ENCODE data around the gene TMOD3. TPM values are rescaled to one million over a fixed set of nuclear protein-coding genes. Genes with fewer than 3 reads are reported as not detected.
"Not testable (repeated sequence)": the region's sequence is repeated elsewhere in the genome, so short reads cannot be mapped to it uniquely, and the experiment has no call there.

Gene TMOD3
- total and polyA plus RNA-seq, 2 donors (not counting 1 experiment from before 2014, with no cell fraction given) = 33.7 to 35.3 TPM

GRCh38 chr15:51782357-51782896, 47.0 kb upstream of the TMOD3 start:
- H3K9me3 ChIP-seq (ENCODE audit: control insufficient read depth, insufficient read depth, low read depth, low read length) = no peaks in the 10 kb centered on the region
- H3K4me2 ChIP-seq (ENCODE audit: extremely low read depth, insufficient read depth, low read length) = no peak overlapping the region
- no peaks in the 10 kb centered on the region for H3K79me2 ChIP-seq (ENCODE audit: control insufficient read depth, insufficient read depth, low read length)
- no peak overlapping the region for H2AFZ ChIP-seq (ENCODE audit: low read length)
- no peaks in the 10 kb centered on the region for H3K27me3 ChIP-seq (ENCODE audit: control insufficient read depth, insufficient read depth, low read length)
- H3K36me3 ChIP-seq (ENCODE audit: control insufficient read depth, insufficient read depth, low read length) = no peaks in the 10 kb centered on the region
- H4K20me1 ChIP-seq (ENCODE audit: control insufficient read depth, extremely low read depth, insufficient read depth, low read length) = no peaks in the 10 kb centered on the region
- H3K27ac ChIP-seq (ENCODE audit: insufficient read depth, low read length) = no peak overlapping the region
- no peak for TF ChIP-seq EZH2 (IDR thresholded peaks at IDR 0.05; ENCODE audit: low read length, missing control alignments)
- TF ChIP-seq CTCF (conservative IDR thresholded peaks at IDR 0.05 in 1 of 2, IDR thresholded peaks at IDR 0.05 in 1 of 2; ENCODE audit: low read depth in 1 of 2, low read length in 2 of 2) = peak in 1 of 2 donors; percentile 36
- no peaks in the 10 kb centered on the region for H3K4me1 ChIP-seq (ENCODE audit: control insufficient read depth, extremely low read depth, insufficient read depth, low read length)
- DNase-seq (ENCODE audit: low read depth in 2 of 2) = peak in 1 of 2 donors; percentile 22
- no peak overlapping the region for H3K4me3 ChIP-seq (replicated peaks in 1 of 4; ENCODE audit: control extremely low read depth in 1 of 4, insufficient read depth in 1 of 4, low read depth in 3 of 4, low read length in 4 of 4)
- H3K9ac ChIP-seq (ENCODE audit: insufficient read depth, low read length) = no peak overlapping the region

GRCh38 chr15:51783967-51784366, 45.5 kb upstream of the TMOD3 start:
- no peak overlapping the region for H3K27ac ChIP-seq (ENCODE audit: insufficient read depth, low read length)
- no peaks in the 10 kb centered on the region for H3K79me2 ChIP-seq (ENCODE audit: control insufficient read depth, insufficient read depth, low read length)
- no peaks in the 10 kb centered on the region for H3K4me1 ChIP-seq (ENCODE audit: control insufficient read depth, extremely low read depth, insufficient read depth, low read length)
- no peak for DNase-seq (ENCODE audit: low read depth in 2 of 2)
- no peak overlapping the region for H2AFZ ChIP-seq (ENCODE audit: low read length)
- no peak overlapping the region for H3K4me3 ChIP-seq (replicated peaks in 1 of 4; ENCODE audit: control extremely low read depth in 1 of 4, insufficient read depth in 1 of 4, low read depth in 3 of 4, low read length in 4 of 4)
- H4K20me1 ChIP-seq (ENCODE audit: control insufficient read depth, extremely low read depth, insufficient read depth, low read length) = no peaks in the 10 kb centered on the region
- no peak overlapping the region for H3K4me2 ChIP-seq (ENCODE audit: extremely low read depth, insufficient read depth, low read length)
- no peaks in the 10 kb centered on the region for H3K36me3 ChIP-seq (ENCODE audit: control insufficient read depth, insufficient read depth, low read length)
- H3K9me3 ChIP-seq (ENCODE audit: control insufficient read depth, insufficient read depth, low read depth, low read length) = no peaks in the 10 kb centered on the region
- H3K27me3 ChIP-seq (ENCODE audit: control insufficient read depth, insufficient read depth, low read length) = no peaks in the 10 kb centered on the region
- no peak overlapping the region for H3K9ac ChIP-seq (ENCODE audit: insufficient read depth, low read length)
- TF ChIP-seq EZH2 (IDR thresholded peaks at IDR 0.05; ENCODE audit: low read length, missing control alignments) (no peak), CTCF (conservative IDR thresholded peaks at IDR 0.05 in 1 of 2, IDR thresholded peaks at IDR 0.05 in 1 of 2; ENCODE audit: low read depth in 1 of 2, low read length in 2 of 2) (no peak)

GRCh38 chr15:51787130-51787529, 42.3 kb upstream of the TMOD3 start:
- H3K36me3 ChIP-seq (ENCODE audit: control insufficient read depth, insufficient read depth, low read length); H3K4me2 ChIP-seq (ENCODE audit: extremely low read depth, insufficient read depth, low read length); H3K4me1 ChIP-seq (ENCODE audit: control insufficient read depth, extremely low read depth, insufficient read depth, low read length); H3K9ac ChIP-seq (ENCODE audit: insufficient read depth, low read length); DNase-seq (ENCODE audit: low read depth in 2 of 2); H3K79me2 ChIP-seq (ENCODE audit: control insufficient read depth, insufficient read depth, low read length); H4K20me1 ChIP-seq (ENCODE audit: control insufficient read depth, extremely low read depth, insufficient read depth, low read length); H3K9me3 ChIP-seq (ENCODE audit: control insufficient read depth, insufficient read depth, low read depth, low read length); H3K27ac ChIP-seq (ENCODE audit: insufficient read depth, low read length); H2AFZ ChIP-seq (ENCODE audit: low read length); H3K27me3 ChIP-seq (ENCODE audit: control insufficient read depth, insufficient read depth, low read length); H3K4me3 ChIP-seq (replicated peaks in 1 of 4; ENCODE audit: control extremely low read depth in 1 of 4, insufficient read depth in 1 of 4, low read depth in 3 of 4, low read length in 4 of 4): not testable (repeated sequence)

- not testable (repeated sequence) for H2AFZ ChIP-seq (ENCODE audit: low read length); H3K4me1 ChIP-seq (ENCODE audit: control insufficient read depth, extremely low read depth, insufficient read depth, low read length)
These were observed 37.0 kb upstream of the TMOD3 start for GRCh38 chr15:51792474-51792873.

More at GRCh38 chr15:51792474-51792873, 37.0 kb upstream of the TMOD3 start:
- H3K79me2 ChIP-seq (ENCODE audit: control insufficient read depth, insufficient read depth, low read length); H3K36me3 ChIP-seq (ENCODE audit: control insufficient read depth, insufficient read depth, low read length); H3K4me2 ChIP-seq (ENCODE audit: extremely low read depth, insufficient read depth, low read length); H4K20me1 ChIP-seq (ENCODE audit: control insufficient read depth, extremely low read depth, insufficient read depth, low read length); H3K9me3 ChIP-seq (ENCODE audit: control insufficient read depth, insufficient read depth, low read depth, low read length); DNase-seq (ENCODE audit: low read depth in 2 of 2); H3K27ac ChIP-seq (ENCODE audit: insufficient read depth, low read length); H3K27me3 ChIP-seq (ENCODE audit: control insufficient read depth, insufficient read depth, low read length); H3K9ac ChIP-seq (ENCODE audit: insufficient read depth, low read length); H3K4me3 ChIP-seq (replicated peaks in 1 of 4; ENCODE audit: control extremely low read depth in 1 of 4, insufficient read depth in 1 of 4, low read depth in 3 of 4, low read length in 4 of 4): not testable (repeated sequence)
